ENCODE results near the gene JPT1.

Gene JPT1

DNA sequence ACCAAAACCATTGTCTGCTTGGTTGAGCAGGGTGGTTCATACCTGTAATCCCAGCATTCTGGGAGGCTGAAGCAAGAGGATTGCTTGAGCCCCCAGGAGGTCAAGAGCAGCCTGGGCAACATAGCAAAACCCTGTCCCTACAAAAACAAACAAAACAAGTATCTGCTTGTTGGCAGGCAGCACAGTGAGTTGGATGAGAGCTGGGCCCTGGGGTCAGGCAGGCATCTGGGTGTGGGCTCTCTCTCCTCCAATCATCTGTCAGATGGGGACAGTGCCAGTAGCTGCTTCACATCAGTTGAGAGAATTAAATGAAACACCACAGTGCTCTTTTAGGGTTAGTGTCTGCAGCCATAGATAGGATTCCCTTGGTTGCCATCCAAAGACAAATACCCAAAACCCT is 38.8 kb downstream of the JPT1 start:
- TF ChIP-seq JUND (IDR thresholded peaks at IDR 0.05; ENCODE audit: low read depth) = no peak
- in situ Hi-C loops (cut with HindIII; ENCODE audit: low pct_unique_long_range_greater_than_20kb, low sequenced_read_pairs) = no loop called here
- no peak for DNase-seq (ENCODE audit: low read depth in 1 of 2, low spot score in 1 of 2)

DNA sequence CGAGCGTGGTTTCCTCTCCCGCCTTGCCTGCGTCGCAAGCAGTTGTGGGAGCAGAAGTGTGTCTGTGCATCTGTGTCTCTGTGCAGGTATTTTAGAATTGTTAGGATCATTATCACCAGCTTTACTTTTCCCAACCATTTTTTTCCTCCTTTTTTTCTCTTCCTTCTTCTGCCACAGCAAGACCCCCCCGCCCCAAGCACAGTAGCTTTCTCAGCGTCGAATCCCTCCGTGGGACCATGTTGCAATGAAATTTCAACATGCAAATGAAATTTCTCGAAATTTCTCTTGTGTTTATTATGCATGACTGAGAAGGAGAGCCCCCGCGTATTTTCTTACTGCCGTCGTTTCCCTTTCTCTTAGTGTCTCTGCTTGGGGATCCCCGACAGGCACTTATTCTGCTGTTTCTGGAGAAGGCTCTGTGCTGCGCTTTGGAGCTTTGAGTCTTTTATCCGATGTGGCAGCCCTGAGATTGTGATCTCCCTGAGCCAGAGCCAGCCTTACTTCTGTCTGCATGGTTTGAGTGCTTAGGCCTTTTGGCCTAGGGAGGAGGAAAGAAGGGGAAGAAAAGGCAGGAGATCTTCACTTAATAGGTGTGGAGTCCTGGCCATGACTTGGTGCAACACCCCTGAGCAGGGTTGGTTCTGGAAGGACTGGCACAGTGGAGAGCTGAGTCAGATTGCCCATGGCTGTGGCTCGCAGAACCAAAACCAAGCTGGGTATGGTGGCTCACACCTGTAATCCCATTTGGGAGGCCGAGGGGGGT is 39.6 kb downstream of the JPT1 start:
- TF ChIP-seq JUND (IDR thresholded peaks at IDR 0.05; ENCODE audit: low read depth) = no peak
- in situ Hi-C loops (cut with HindIII; ENCODE audit: low pct_unique_long_range_greater_than_20kb, low sequenced_read_pairs) = no loop called here
- DNase-seq (ENCODE audit: low read depth in 1 of 2, low spot score in 1 of 2) = no peak

DNA sequence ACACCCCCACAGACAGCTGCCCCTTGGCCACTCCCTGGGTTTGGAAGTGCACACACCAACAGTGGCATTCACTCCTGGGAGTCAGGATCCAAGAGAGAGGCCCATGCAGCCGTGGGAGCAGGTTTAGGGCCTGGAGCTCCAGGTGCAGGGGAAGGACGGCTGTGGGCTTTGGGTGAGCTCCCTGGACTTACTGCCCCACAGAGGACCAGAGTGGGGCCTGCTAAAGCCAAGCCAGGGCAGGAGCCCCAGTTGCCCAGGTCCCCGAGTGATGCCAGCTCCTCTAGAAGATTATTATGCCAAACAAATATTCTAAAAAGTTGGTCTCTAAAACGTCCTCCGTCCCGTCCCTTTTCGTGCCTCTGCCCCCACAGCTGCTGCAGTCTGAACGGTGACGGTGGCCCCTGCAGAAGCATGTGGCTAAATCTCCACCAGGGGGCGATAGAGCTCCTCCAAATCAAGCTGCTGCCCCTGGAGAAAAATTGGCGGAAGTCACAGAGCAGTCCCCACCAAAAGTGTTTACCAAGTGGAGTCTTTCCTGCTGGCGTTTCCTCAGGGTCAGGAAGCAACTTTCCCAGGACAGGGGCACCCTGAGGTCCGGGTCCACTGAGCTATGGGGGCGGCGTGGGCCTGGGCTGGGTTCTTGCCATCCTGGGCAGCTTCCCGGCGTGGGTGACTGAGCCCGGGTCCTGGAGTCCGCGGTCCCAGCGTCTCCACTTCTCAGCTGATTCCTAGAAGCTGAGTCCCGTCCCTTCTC is 40.3 kb downstream of the JPT1 start:
- peak; percentile 87 to 91 for DNase-seq (ENCODE audit: low read depth in 1 of 2, low spot score in 1 of 2)
- in situ Hi-C loops (cut with HindIII; ENCODE audit: low pct_unique_long_range_greater_than_20kb, low sequenced_read_pairs) = no loop called here
- TF ChIP-seq JUND (IDR thresholded peaks at IDR 0.05; ENCODE audit: low read depth) = no peak

DNA sequence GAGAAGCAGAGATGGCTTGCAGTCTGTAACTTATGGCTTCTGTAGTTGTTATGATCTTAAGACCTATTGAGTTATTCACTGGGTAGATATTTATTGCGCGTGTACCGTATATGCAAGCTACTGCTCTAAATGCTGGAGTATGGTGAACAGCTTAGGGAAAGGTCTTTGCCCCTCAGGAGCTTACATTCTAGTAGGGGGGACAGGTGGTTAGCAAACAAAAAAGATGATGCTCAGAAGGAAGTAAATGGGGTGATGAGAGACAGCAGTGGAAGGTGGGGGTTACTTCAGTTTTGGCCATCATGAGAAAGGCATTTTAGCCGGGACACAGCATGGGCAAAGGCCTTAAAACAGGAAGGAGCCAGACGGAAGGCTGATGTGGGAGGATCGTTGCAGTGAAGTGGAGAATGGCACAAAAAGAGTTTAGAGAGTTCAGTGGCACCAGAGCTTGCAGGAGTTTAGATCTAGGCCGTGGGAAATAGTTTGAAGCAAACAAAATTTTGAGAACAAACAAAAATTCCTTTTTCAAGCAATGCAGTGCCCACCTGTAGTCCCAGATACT is 42.5 kb downstream of the JPT1 start:
- no peak for DNase-seq (ENCODE audit: low read depth in 1 of 2, low spot score in 1 of 2)
- TF ChIP-seq JUND (IDR thresholded peaks at IDR 0.05; ENCODE audit: low read depth) = no peak
- in situ Hi-C loops (cut with HindIII; ENCODE audit: low pct_unique_long_range_greater_than_20kb, low sequenced_read_pairs) = no loop called here

DNA sequence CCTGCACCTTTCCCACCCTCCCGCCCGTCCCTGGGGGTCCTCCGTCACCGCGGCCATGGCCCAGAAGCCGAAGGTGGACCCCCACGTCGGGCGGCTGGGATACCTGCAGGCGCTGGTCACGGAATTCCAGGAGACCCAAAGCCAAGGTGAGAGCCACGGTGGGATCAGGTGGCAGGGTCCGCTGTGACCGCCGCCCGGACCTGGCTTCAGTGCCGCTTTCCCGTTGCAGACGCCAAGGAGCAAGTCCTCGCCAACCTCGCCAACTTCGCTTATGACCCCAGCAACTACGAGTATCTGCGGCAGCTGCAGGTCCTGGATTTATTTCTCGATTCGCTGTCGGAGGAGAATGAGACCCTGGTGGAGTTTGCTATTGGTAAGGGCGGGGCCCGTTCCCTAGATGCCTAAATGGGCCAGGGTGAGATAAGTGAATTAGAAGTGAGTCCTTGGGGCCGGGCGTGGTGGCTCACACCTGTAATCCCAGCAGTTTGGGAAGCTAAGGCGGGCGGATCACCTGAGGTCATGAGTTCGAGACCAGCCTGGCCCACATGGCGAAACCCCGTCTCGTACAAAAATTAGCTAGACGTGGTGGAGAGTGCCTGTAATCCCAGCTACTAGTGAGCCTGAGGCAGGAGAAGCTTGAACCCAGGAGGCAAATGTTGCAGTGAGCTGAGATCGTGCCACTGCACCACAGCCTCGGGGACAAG is 43.9 kb downstream of the JPT1 start:
- peak in 1 of 2 experiments; percentile 52 for DNase-seq (ENCODE audit: low read depth in 1 of 2, low spot score in 1 of 2)
- TF ChIP-seq JUND (IDR thresholded peaks at IDR 0.05; ENCODE audit: low read depth) = no peak
- in situ Hi-C loops (cut with HindIII; ENCODE audit: low pct_unique_long_range_greater_than_20kb, low sequenced_read_pairs) = no loop called here

DNA sequence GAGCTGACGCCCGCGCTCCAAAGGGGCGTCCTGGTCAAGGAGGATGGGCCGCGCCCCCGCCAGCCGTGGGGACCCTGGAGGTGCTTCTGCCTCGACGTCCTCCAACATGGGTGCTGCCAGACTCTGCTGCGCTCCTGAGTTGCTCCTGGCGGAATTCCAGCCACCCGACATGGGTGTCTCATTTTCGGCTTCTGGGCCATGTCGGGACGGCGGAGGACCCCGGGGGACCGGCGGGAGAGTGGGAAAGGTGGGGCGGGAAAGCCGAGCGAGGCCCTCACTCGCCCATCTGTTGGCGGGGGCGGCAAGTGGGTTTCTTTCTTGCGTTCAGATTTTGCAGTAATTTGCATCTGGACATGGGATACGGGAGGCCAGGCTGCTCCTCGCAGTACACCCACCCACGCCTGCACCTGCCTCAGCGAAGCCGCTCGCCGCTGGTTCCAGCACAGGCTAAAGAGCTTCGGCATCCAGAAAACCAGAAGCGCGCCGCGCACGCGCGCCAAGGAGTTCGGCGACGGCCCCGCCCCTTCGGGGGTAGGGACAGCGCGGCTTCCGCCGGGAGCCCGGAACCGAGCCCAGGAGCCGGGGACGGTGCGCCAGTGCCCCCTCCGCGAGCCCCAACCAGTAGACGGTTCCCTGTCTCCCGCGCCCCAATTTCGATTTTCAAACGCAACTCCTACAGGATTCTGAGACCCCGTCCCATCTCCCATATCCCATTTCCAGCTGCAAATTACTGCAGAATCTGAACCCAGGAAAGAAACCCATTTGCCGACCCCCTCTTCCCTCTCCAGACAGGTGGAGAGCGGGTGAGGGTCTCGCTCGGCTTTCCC is 44.7 kb downstream of the JPT1 start, which contains the start of gene ARMC7:
TSS of gene ARMC7 (plus strand) at position 563 of the 827 bp plus-strand sequence. CDS start 320 bp downstream, outside the sequence.
- peak; percentile 92 to 98 for DNase-seq (ENCODE audit: low read depth in 1 of 2, low spot score in 1 of 2)
- TF ChIP-seq JUND (IDR thresholded peaks at IDR 0.05; ENCODE audit: low read depth) = peak; percentile 16; the same call in 1 of the 2 replicates
- in situ Hi-C loops (cut with HindIII; ENCODE audit: low pct_unique_long_range_greater_than_20kb, low sequenced_read_pairs) = no loop called here

DNA sequence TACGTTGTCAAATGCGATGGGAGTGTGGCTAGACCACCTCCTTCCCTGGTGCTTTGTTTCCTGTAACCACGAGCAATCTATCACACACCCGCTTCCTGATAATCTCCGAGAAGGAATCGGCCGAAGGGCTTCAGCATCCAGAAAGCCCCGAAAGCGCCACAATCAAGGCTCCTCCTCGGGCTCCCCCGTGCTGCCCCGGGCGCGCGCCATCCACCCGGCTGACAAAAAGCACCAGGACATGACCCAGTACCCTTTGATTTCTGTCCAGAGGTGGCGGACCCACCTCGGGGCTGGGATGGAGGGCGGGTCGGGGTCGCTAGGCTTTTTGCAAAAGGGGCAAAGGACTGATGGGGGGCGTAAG is 45.3 kb downstream of the JPT1 start:
- in situ Hi-C loops (cut with HindIII; ENCODE audit: low pct_unique_long_range_greater_than_20kb, low sequenced_read_pairs) = no loop called here
- TF ChIP-seq JUND (IDR thresholded peaks at IDR 0.05; ENCODE audit: low read depth) = no peak
- DNase-seq (ENCODE audit: low read depth in 1 of 2, low spot score in 1 of 2) = no peak

DNA sequence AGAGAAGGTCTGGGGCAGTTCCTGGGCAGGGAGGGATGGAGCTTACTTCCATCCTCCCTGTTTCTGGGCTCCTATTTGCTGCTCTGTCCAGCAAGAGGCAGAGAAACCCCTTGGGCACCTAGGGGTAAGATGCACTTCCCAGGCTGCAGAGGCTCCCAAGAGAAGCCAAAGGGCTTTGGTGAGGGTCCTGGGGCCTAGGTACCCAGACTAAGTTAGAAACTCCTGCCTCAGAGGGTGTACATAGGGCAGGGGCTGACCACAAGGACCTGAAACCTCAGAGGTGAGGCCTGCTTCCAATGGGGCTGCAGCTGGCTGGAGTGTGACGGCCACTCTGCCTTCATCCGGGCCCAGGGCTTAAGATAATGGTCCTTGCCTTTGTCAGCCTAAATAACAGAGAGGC is 46.1 kb downstream of the JPT1 start:
- in situ Hi-C loops (cut with HindIII; ENCODE audit: low pct_unique_long_range_greater_than_20kb, low sequenced_read_pairs) = no loop called here

DNA sequence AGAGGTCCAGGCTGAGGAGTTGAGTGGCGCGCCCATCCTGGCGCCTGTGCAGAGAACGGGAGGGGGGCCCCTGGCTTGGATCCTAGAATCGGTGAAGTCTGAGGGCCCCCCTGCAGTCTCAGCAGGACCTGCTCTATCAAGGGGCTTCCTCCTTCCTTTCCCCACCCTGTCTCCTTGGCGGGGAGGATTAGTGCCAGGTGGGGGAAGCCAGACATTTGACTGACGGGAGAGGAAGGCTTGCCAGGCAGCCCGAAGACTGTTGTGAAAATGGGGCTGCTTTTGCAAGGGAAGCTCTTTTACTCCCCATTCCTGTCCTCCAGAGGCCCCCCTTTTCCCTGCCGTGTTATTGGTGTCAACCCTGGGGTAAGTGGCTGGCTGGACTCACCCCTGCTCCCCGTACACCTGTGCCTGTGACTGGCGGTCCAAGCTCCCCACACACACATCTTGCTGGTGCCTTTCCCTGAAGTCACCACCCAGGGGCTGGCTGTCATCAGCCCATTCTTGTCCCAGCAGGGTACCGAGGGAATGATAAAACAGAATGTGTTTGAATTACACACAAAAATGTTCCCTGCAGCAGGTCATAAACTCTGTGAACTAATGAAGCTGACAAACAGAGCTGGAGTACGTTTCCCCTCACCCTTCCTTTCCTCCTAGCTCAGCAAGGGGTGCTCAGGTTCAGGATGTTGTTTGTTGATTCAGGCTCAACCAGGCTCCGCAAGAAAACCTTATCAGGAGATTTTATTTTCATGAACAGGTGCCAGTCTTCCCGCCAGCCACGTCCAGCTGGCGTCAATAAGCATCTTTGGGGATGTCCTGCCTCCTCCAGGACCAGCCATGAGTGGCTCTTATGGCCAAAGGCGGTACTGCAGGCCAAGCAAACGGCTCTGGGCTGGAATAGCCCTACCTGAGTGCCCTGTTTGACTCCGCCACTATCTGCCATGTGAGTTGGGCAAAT is 48.9 kb downstream of the JPT1 start:
- TF ChIP-seq JUND (IDR thresholded peaks at IDR 0.05; ENCODE audit: low read depth) = no peak
- in situ Hi-C loops (cut with HindIII; ENCODE audit: low pct_unique_long_range_greater_than_20kb, low sequenced_read_pairs) = no loop called here
- DNase-seq (ENCODE audit: low read depth in 1 of 2, low spot score in 1 of 2) = peak; percentile 79 to 88

More for the DNA sequence above, 46.1 kb downstream of the JPT1 start:
- no peak for DNase-seq (ENCODE audit: low read depth in 1 of 2, low spot score in 1 of 2)
- TF ChIP-seq JUND (IDR thresholded peaks at IDR 0.05; ENCODE audit: low read depth) = no peak

DNA sequence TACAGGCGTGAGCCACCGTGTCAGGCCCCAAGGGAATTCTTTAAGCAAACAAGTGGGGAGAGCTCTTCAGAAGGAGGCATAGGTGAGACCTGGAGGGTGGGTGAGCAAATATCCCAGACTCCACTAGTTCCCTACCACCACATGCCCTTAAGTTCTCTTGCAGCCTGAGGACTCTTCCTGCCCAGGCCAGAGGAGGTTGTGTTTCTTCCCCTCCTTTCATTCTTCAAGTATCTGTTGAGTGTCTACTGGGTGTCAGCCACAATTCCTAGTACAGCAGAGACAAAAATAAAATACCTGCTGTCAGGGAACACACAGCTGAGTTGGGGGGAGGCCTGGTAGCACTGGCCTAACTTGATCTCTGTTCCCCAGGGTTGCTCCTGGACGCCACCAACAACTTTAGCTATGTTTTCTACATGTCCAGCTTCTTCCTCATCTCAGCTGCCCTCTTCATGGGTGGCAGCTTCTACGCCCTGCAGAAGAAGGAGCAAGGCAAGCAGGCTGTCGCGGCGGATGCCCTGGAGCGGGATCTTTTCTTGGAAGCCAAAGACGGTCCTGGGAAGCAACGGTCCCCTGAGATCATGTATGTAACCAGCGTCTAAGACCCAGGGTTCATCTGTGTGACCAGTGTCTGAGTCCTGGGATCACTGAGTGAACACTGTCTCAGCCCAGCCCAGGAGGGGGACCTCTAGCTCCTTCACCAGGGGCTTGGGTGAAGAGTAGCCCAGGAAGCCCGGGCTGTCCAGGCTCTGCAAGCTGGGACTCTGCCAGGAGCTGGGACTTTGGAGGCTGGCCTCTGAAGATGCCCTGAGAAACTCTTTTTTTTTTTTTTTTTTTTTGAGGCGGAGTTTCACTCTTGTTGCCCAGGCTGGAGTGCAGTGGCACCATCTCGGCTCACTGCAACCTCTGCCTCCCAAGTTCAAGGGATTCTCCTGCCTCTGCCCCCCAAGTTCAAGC is 50.4 kb downstream of the JPT1 start:
- no peak for DNase-seq (ENCODE audit: low read depth in 1 of 2, low spot score in 1 of 2)
- in situ Hi-C loops (cut with HindIII; ENCODE audit: low pct_unique_long_range_greater_than_20kb, low sequenced_read_pairs) = no loop called here
- TF ChIP-seq JUND (IDR thresholded peaks at IDR 0.05; ENCODE audit: low read depth) = no peak

Data from T47D (cell line).